H1 (cell line): Measurements from ENCODE around the gene MYH7.

Experiments used
- CREB1 ChIP-seq: IDR thresholded peaks from 2 replicates; pipeline ENCODE4 v1.6.1; 2012; ENCODE audit warnings: inconsistent platforms
- CTCF ChIP-seq, 3 experiments: IDR thresholded peaks; 1 replicate in 2 of 3; 2 replicates in 1 of 3; pipeline versions ENCODE4 v1.5.1 to v1.6.1; 2011; ENCODE audit warnings: low read length in 3 of 3, mild to moderate bottlenecking in 3 of 3, inconsistent platforms in 2 of 3, low read depth in 1 of 3, moderate library complexity in 1 of 3; ENCODE audit not compliant: insufficient read depth in 1 of 3; ENCODE audit errors: control extremely low read depth in 1 of 3
- PHF8 ChIP-seq: fragments of 200-600 bp; sonication (generic); conservative IDR thresholded peaks from 2 replicates; pipeline ENCODE4 v1.7.1; 2012; ENCODE audit warnings: low read depth, mild to moderate bottlenecking, inconsistent platforms, low read length, moderate library complexity
- POLR2A ChIP-seq, 2 experiments: IDR thresholded peaks; 1 replicate in 1 of 2; 2 replicates in 1 of 2; pipeline ENCODE4 v1.6.1; 2011; ENCODE audit warnings: low read depth in 2 of 2, low read length in 2 of 2, mild to moderate bottlenecking in 2 of 2; ENCODE audit errors: control extremely low read depth in 1 of 2
- RAD21 ChIP-seq, 2 experiments: IDR thresholded peaks in 1 of 2; conservative IDR thresholded peaks in 1 of 2; 2 replicates each; pipeline ENCODE4 v1.6.1; 2011; ENCODE audit warnings: low read depth in 2 of 2, low read length in 2 of 2, improper control_type of control experiment in 1 of 2, inconsistent platforms in 1 of 2, mild to moderate bottlenecking in 1 of 2, moderate library complexity in 1 of 2
- SUZ12 ChIP-seq: fragments of 200-600 bp; sonication (generic); IDR thresholded peaks from 2 replicates; pipeline ENCODE4 v1.6.1; 2012; ENCODE audit warnings: mild to moderate bottlenecking, inconsistent platforms, low read length, moderate library complexity, mixed read lengths
- TEAD4 ChIP-seq: IDR thresholded peaks from 2 replicates; pipeline ENCODE4 v1.6.1; 2012; ENCODE audit warnings: low read depth, low read length, inconsistent platforms, mixed read lengths

- no peak for TF ChIP-seq CTCF (IDR thresholded peaks at IDR 0.05; ENCODE audit: control extremely low read depth in 1 of 3, insufficient read depth in 1 of 3, low read depth in 1 of 3, low read length in 3 of 3)
- TF ChIP-seq POLR2A (IDR thresholded peaks at IDR 0.05; ENCODE audit: control extremely low read depth in 1 of 2, low read depth in 2 of 2, low read length in 2 of 2): no peak
- TF ChIP-seq RAD21 (IDR thresholded peaks at IDR 0.05 in 1 of 2, conservative IDR thresholded peaks at IDR 0.05 in 1 of 2; ENCODE audit: low read depth in 2 of 2, low read length in 2 of 2): no peak
- no peak for TF ChIP-seq TEAD4
- TF ChIP-seq CREB1: no peak
- TF ChIP-seq PHF8: no peak
- TF ChIP-seq SUZ12: no peak
Observed at GRCh38 chr14:23377573-23378563, 57.6 kb downstream of the MYH7 start.
